DMS114 treated with DMSO at 0.1 percent for 48 hours (cell line): ENCODE data around the gene GOLGA8M.
"Not testable (repeated sequence)": the region's sequence is repeated elsewhere in the genome, so short reads cannot be mapped to it uniquely, and the experiment has no call there.

Experiments used
- DNase-seq: peaks from one replicate; lab custom pipeline; 2025; ENCODE audit not compliant: unreplicated experiment; lab: John Stamatoyannopoulos, UW

GOLGA8M gene

GRCh38 chr15:28712270-28712669, at the start of gene GOLGA8M:
TSS of gene GOLGA8M (minus strand) at chr15:28712421. CDS start at chr15:28712323, 98 bp downstream.
- DNase-seq, result not testable (repeated sequence)

GRCh38 chr15:28742890-28743289, 30.7 kb upstream of the GOLGA8M start:
- DNase-seq, result not testable (repeated sequence)

GRCh38 chr15:28738590-28739292, 26.5 kb upstream of the GOLGA8M start:
- not testable (repeated sequence) for DNase-seq

GRCh38 chr15:28738200-28738561, 26.0 kb upstream of the GOLGA8M start:
- DNase-seq, result not testable (repeated sequence)

GRCh38 chr15:28737521-28738199, 25.4 kb upstream of the GOLGA8M start:
- not testable (repeated sequence) for DNase-seq

- not testable (repeated sequence) for DNase-seq
Measured at GRCh38 chr15:28728061-28728460, 15.8 kb upstream of the GOLGA8M start.

- DNase-seq, result not testable (repeated sequence)
Measured at GRCh38 chr15:28727026-28727425, 14.8 kb upstream of the GOLGA8M start.

GRCh38 chr15:28726102-28726501, 13.9 kb upstream of the GOLGA8M start:
- no peak for DNase-seq

GRCh38 chr15:28725556-28725955, 13.3 kb upstream of the GOLGA8M start:
- no peak for DNase-seq

GRCh38 chr15:28723986-28724385, 11.8 kb upstream of the GOLGA8M start:
- not testable (repeated sequence) for DNase-seq

- DNase-seq, result not testable (repeated sequence)
Measured at GRCh38 chr15:28719626-28720025, 7.4 kb upstream of the GOLGA8M start.

GRCh38 chr15:28718576-28718975, 6.4 kb upstream of the GOLGA8M start:
- not testable (repeated sequence) for DNase-seq

- not testable (repeated sequence) for DNase-seq
Measured at GRCh38 chr15:28714176-28714575, 2.0 kb upstream of the GOLGA8M start.

GRCh38 chr15:28703927-28704326, 8.3 kb downstream of the GOLGA8M start:
- not testable (repeated sequence) for DNase-seq

- DNase-seq, result not testable (repeated sequence)
Measured at GRCh38 chr15:28702427-28702826, 9.8 kb downstream of the GOLGA8M start.

GRCh38 chr15:28694006-28694751, 18.0 kb downstream of the GOLGA8M start:
- DNase-seq, result not testable (repeated sequence)

GRCh38 chr15:28693021-28693420, 19.2 kb downstream of the GOLGA8M start:
- not testable (repeated sequence) for DNase-seq

- not testable (repeated sequence) for DNase-seq
Measured at GRCh38 chr15:28673533-28673932, 38.7 kb downstream of the GOLGA8M start.

GRCh38 chr15:28672122-28672521, 40.1 kb downstream of the GOLGA8M start:
- not testable (repeated sequence) for DNase-seq

- DNase-seq, result not testable (repeated sequence)
Measured at GRCh38 chr15:28666402-28666801, 45.8 kb downstream of the GOLGA8M start.

- DNase-seq, result not testable (repeated sequence)
Measured at GRCh38 chr15:28664575-28664974, 47.6 kb downstream of the GOLGA8M start.
